HepG2 (cell line): ENCODE data around the gene C11orf54. TPM values are rescaled to one million over a fixed set of nuclear protein-coding genes. Genes with fewer than 3 reads are reported as not detected.

Experiments
- ATRX ChIP-seq: sonication (generic); formaldehyde crosslinking; IDR thresholded peaks from 2 replicates; pipeline ENCODE4 v1.4.0; 2020; ENCODE audit warnings: missing genetic modification reagents, borderline replicate concordance
- BRF2 ChIP-seq: sonication (generic); formaldehyde crosslinking; IDR thresholded peaks from 2 replicates; pipeline ENCODE4 v1.8.1; 2022; ENCODE audit warnings: mild to moderate bottlenecking, missing genetic modification reagents
- CERS6 ChIP-seq: sonication (generic); formaldehyde crosslinking; IDR thresholded peaks from 2 replicates; pipeline ENCODE4 v1.5.0; 2020; ENCODE audit warnings: missing genetic modification reagents
- HNF4G ChIP-seq, 2 experiments: sonication (generic) in 1 of 2; formaldehyde crosslinking in 1 of 2; IDR thresholded peaks; 2 replicates each; pipeline versions ENCODE4 v1.4.0 to v1.6.1; 2011 to 2020; ENCODE audit warnings: borderline replicate concordance in 2 of 2, low read depth in 2 of 2, mild to moderate bottlenecking in 2 of 2, low read length in 1 of 2, missing genetic modification reagents in 1 of 2, moderate library complexity in 1 of 2
- KLF9 ChIP-seq: IDR thresholded peaks from 2 replicates; pipeline ENCODE4 v1.6.1; 2016; ENCODE audit warnings: low read depth
- NR2C2 ChIP-seq: sonication (generic); formaldehyde crosslinking; IDR thresholded peaks from 2 replicates; pipeline ENCODE4 v1.4.0; 2020; ENCODE audit warnings: missing genetic modification reagents, mild to moderate bottlenecking, moderate library complexity, borderline replicate concordance
- RXRB ChIP-seq: IDR thresholded peaks from 2 replicates; pipeline ENCODE4 v1.6.1; 2016; ENCODE audit warnings: borderline replicate concordance, missing genetic modification reagents, missing compliant biosample characterization
- SP5 ChIP-seq: IDR thresholded peaks from 2 replicates; pipeline ENCODE4 v1.6.1; 2016; ENCODE audit warnings: low read depth, borderline replicate concordance
- U2AF2 ChIP-seq: fragments of 200-400 bp; formaldehyde crosslinking; IDR thresholded peaks from 2 replicates; pipeline ENCODE4 v1.6.1; 2017; ENCODE audit warnings: low read depth, mild to moderate bottlenecking, low read length
- ZBTB39 ChIP-seq: sonication (generic); formaldehyde crosslinking; IDR thresholded peaks from 2 replicates; pipeline ENCODE4 v1.5.0; 2020; ENCODE audit warnings: missing genetic modification reagents
- ZBTB43 ChIP-seq: sonication (generic); formaldehyde crosslinking; conservative IDR thresholded peaks from 2 replicates; pipeline ENCODE4 v1.4.0; 2020; ENCODE audit warnings: missing genetic modification reagents
- ZFAT ChIP-seq: sonication (generic); formaldehyde crosslinking; conservative IDR thresholded peaks from 2 replicates; pipeline ENCODE4 v1.8.1; 2023; ENCODE audit warnings: missing genetic modification reagents, inconsistent platforms
- polyA plus RNA-seq, 8 experiments: library from polyadenylated mRNA; depleted of rRNA in 3 of 8; stranded (reverse) in 7 of 8; unstranded in 1 of 8; fragments of >200 nt; fragmentation: Illumina TruSeq in 4 of 8; extraction: Trizol in 4 of 8; gene quantifications; 2 replicates each; pipeline versions ENCODE4 v1.2.1 to v1.2.3, GENCODE V29; 2011 to 2016; ENCODE audit warnings: low read depth in 4 of 8, missing spikeins in 1 of 8, mixed read lengths in 1 of 8; ENCODE audit not compliant: insufficient read depth in 1 of 8
- total RNA-seq, 5 experiments: library from RNA; depleted of rRNA; stranded (reverse); fragments of >200 nt; fragmentation: Illumina TruSeq; extraction: Trizol; gene quantifications; 2 replicates each; pipeline ENCODE4 v1.2.3, GENCODE V29; 2016; ENCODE audit warnings: low read depth in 1 of 5
- TF ChIP-seq, protein P1 (sequence below): sonication (generic); formaldehyde crosslinking; IDR thresholded peaks from 2 replicates; pipeline ENCODE4 v1.4.0; 2020; ENCODE audit warnings: mild to moderate bottlenecking, missing genetic modification reagents
- TF ChIP-seq, protein P2 (sequence below): sonication (generic); formaldehyde crosslinking; IDR thresholded peaks from 2 replicates; pipeline ENCODE4 v1.4.0; 2020; ENCODE audit warnings: missing genetic modification reagents

Gene C11orf54
- total and polyA plus RNA-seq, 2 of the 13 experiments (the other 11 are each of a cell fraction or from before 2014, with no cell fraction given), result 42.7 to 50.1 TPM

DNA sequence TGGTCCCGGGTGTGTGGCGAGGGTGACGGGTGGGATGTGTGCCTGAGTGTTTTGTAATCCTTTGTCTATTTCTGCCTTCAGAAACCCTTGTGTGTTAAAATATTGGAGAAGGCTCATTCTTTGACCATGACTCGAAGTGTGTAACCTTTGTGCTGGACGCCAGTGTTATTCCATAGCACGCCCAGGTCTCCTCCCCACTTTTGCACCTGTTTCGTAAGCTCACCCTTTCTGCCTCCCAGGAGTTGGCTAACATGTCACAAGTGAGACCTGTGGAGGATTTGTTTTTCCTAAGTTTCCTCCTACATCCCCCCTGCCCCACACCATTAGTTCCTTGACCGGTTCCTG is 382 bp downstream of the C11orf54 start (continued):
- TF ChIP-seq NR2C2 (CRISPR knock-in tag), result 0 out of 2 replicates have a peak, but pooled peaks have one; percentile 1
- TF ChIP-seq BRF2, result 0 out of 2 replicates have a peak, but pooled peaks have one; percentile 54
- TF ChIP-seq, protein P1, sequence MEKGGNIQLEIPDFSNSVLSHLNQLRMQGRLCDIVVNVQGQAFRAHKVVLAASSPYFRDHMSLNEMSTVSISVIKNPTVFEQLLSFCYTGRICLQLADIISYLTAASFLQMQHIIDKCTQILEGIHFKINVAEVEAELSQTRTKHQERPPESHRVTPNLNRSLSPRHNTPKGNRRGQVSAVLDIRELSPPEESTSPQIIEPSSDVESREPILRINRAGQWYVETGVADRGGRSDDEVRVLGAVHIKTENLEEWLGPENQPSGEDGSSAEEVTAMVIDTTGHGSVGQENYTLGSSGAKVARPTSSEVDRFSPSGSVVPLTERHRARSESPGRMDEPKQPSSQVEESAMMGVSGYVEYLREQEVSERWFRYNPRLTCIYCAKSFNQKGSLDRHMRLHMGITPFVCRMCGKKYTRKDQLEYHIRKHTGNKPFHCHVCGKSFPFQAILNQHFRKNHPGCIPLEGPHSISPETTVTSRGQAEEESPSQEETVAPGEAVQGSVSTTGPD (CRISPR knock-in tag), result no peak
- TF ChIP-seq KLF9 (CRISPR knock-in tag), result no peak
- 0 out of 2 replicates have a peak, but pooled peaks have one; percentile 15 for TF ChIP-seq RXRB (CRISPR knock-in tag)
- TF ChIP-seq, protein P2, sequence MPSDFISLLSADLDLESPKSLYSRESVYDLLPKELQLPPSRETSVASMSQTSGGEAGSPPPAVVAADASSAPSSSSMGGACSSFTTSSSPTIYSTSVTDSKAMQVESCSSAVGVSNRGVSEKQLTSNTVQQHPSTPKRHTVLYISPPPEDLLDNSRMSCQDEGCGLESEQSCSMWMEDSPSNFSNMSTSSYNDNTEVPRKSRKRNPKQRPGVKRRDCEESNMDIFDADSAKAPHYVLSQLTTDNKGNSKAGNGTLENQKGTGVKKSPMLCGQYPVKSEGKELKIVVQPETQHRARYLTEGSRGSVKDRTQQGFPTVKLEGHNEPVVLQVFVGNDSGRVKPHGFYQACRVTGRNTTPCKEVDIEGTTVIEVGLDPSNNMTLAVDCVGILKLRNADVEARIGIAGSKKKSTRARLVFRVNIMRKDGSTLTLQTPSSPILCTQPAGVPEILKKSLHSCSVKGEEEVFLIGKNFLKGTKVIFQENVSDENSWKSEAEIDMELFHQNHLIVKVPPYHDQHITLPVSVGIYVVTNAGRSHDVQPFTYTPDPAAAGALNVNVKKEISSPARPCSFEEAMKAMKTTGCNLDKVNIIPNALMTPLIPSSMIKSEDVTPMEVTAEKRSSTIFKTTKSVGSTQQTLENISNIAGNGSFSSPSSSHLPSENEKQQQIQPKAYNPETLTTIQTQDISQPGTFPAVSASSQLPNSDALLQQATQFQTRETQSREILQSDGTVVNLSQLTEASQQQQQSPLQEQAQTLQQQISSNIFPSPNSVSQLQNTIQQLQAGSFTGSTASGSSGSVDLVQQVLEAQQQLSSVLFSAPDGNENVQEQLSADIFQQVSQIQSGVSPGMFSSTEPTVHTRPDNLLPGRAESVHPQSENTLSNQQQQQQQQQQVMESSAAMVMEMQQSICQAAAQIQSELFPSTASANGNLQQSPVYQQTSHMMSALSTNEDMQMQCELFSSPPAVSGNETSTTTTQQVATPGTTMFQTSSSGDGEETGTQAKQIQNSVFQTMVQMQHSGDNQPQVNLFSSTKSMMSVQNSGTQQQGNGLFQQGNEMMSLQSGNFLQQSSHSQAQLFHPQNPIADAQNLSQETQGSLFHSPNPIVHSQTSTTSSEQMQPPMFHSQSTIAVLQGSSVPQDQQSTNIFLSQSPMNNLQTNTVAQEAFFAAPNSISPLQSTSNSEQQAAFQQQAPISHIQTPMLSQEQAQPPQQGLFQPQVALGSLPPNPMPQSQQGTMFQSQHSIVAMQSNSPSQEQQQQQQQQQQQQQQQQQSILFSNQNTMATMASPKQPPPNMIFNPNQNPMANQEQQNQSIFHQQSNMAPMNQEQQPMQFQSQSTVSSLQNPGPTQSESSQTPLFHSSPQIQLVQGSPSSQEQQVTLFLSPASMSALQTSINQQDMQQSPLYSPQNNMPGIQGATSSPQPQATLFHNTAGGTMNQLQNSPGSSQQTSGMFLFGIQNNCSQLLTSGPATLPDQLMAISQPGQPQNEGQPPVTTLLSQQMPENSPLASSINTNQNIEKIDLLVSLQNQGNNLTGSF (CRISPR knock-in tag), result 0 out of 2 replicates have a peak, but pooled peaks have one; percentile 3
- TF ChIP-seq U2AF2, result no peak
- TF ChIP-seq CERS6 (CRISPR knock-in tag), result no peak
- peak; percentile 95 for TF ChIP-seq SP5
- no peak for TF ChIP-seq ATRX (CRISPR knock-in tag)
- peak; percentile 74; the same call in 1 of the 2 replicates for TF ChIP-seq HNF4G (IDR thresholded peaks at IDR 0.05; ENCODE audit: borderline replicate concordance, low read depth, low read length)
- TF ChIP-seq HNF4G (CRISPR knock-in tag; IDR thresholded peaks at IDR 0.05; ENCODE audit: borderline replicate concordance, low read depth), result no peak
- no peak; the same call in 1 of the 2 replicates for TF ChIP-seq ZBTB43
- TF ChIP-seq ZBTB39 (CRISPR knock-in tag), result 0 out of 2 replicates have a peak, but pooled peaks have one; percentile 14
- TF ChIP-seq ZFAT, result no peak
